Measurements from ENCODE around the gene ADGRV1.

ADGRV1 gene, protein sequence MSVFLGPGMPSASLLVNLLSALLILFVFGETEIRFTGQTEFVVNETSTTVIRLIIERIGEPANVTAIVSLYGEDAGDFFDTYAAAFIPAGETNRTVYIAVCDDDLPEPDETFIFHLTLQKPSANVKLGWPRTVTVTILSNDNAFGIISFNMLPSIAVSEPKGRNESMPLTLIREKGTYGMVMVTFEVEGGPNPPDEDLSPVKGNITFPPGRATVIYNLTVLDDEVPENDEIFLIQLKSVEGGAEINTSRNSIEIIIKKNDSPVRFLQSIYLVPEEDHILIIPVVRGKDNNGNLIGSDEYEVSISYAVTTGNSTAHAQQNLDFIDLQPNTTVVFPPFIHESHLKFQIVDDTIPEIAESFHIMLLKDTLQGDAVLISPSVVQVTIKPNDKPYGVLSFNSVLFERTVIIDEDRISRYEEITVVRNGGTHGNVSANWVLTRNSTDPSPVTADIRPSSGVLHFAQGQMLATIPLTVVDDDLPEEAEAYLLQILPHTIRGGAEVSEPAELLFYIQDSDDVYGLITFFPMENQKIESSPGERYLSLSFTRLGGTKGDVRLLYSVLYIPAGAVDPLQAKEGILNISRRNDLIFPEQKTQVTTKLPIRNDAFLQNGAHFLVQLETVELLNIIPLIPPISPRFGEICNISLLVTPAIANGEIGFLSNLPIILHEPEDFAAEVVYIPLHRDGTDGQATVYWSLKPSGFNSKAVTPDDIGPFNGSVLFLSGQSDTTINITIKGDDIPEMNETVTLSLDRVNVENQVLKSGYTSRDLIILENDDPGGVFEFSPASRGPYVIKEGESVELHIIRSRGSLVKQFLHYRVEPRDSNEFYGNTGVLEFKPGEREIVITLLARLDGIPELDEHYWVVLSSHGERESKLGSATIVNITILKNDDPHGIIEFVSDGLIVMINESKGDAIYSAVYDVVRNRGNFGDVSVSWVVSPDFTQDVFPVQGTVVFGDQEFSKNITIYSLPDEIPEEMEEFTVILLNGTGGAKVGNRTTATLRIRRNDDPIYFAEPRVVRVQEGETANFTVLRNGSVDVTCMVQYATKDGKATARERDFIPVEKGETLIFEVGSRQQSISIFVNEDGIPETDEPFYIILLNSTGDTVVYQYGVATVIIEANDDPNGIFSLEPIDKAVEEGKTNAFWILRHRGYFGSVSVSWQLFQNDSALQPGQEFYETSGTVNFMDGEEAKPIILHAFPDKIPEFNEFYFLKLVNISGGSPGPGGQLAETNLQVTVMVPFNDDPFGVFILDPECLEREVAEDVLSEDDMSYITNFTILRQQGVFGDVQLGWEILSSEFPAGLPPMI (N-terminal part only)
- total RNA-seq: 0.11 to 3.6 (median 0.79) reads per million in 9 experiments

- H3K4me3 Mint-ChIP-seq: peak within 1 kb of the TSS; percentile 61 to 62
- ATAC-seq (replicated peaks): peak; percentile 64
- H3K4me1 Mint-ChIP-seq (ENCODE audit: low read depth in 2 of 2): peaks cover 9% of the 10 kb centered on the region in 2 donors
- DNase-seq: no peak
- no peaks in the 10 kb centered on the region for H3K9me3 Mint-ChIP-seq
- no peak within 1 kb of the TSS for H3K27ac Mint-ChIP-seq
- H3K36me3 Mint-ChIP-seq (ENCODE audit: insufficient read depth): no peaks in the 10 kb centered on the region
- peaks cover 70 to 74% of the 10 kb centered on the region in 2 donors for H3K27me3 Mint-ChIP-seq
These were observed at the start of gene ADGRV1 for GRCh38 chr5:90558344-90559192. Gene ADGRV1, plus strand, starts transcription at chr5:90558797. Its CDS starts 99 bp downstream, at chr5:90558896.

- H3K4me3 Mint-ChIP-seq: no peak overlapping the region
- H3K9me3 Mint-ChIP-seq: no peaks in the 10 kb centered on the region
- H3K36me3 Mint-ChIP-seq (ENCODE audit: insufficient read depth): peaks cover 10% of the 10 kb centered on the region
These were observed 48.2 kb upstream of the ADGRV1 start for GRCh38 chr5:90510438-90510837.

DNA sequence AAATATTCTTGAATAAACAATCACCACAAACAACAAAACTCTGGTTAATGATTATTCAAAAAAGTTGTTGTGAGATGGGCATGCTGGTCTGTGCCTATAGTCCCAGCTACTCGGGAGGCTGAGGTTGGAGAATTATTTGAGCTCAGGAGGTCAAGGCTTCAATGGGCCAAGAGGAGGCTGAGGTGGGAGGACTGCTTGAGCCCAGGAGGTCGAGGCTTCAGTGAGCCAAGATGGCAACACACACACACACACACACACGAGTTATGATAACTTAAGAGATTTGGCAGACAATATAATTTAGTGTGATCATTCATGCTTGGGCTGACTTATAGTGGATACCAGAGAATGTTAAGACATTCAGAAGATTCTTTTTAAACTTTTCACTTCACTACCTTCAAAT lies 44.1 kb upstream of the ADGRV1 start:
- no peaks in the 10 kb centered on the region for H3K27me3 Mint-ChIP-seq
- H3K9me3 Mint-ChIP-seq: no peaks in the 10 kb centered on the region
- ATAC-seq (replicated peaks): no peak
- no peak overlapping the region for H3K4me3 Mint-ChIP-seq
- peaks cover 31% of the 10 kb centered on the region for H3K36me3 Mint-ChIP-seq (ENCODE audit: insufficient read depth)
- H3K4me1 Mint-ChIP-seq (ENCODE audit: low read depth in 2 of 2): peaks cover 7 to 8% of the 10 kb centered on the region in 2 donors
- no peak for DNase-seq
- H3K27ac Mint-ChIP-seq: peak overlapping the region in 1 of 2 donors; percentile 27

More at GRCh38 chr5:90510438-90510837, 48.2 kb upstream of the ADGRV1 start:
- no peaks in the 10 kb centered on the region for H3K27me3 Mint-ChIP-seq
- no peak overlapping the region for H3K27ac Mint-ChIP-seq
- no peak for DNase-seq
- H3K4me1 Mint-ChIP-seq (ENCODE audit: low read depth in 2 of 2): no peaks in the 10 kb centered on the region
- ATAC-seq (replicated peaks): no peak

DNA sequence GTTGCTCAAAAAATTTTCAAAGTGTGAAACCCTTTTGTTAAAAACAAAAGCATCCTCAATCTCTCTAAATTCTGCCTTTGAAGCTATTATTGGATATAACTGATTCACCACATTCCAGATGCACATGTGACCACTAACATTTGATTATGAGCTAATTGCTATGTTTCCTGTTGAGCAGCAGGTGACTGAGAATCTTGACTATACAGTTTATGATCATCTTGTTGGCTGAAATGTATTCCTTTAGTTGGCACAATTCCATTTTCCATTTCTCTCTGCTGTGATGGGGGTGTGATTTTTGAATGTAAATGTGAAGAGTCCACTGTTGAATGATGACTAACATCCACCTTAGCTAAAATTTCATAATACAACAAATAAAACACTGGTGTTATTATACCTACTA lies 39.9 kb upstream of the ADGRV1 start:
- DNase-seq (no peak), ATAC-seq (replicated peaks) (no peak)
- Mint-ChIP-seq H3K27me3 (no peaks in the 10 kb centered on the region), H3K36me3 (ENCODE audit: insufficient read depth) (peaks cover 58% of the 10 kb centered on the region), H3K27ac (no peak overlapping the region), H3K9me3 (no peaks in the 10 kb centered on the region), H3K4me3 (no peak overlapping the region), H3K4me1 (ENCODE audit: low read depth in 2 of 2) (peaks cover 20% of the 10 kb centered on the region in 2 donors)

- Mint-ChIP-seq H3K4me3 (no peak overlapping the region), H3K9me3 (no peaks in the 10 kb centered on the region), H3K36me3 (ENCODE audit: insufficient read depth) (peaks cover 62% of the 10 kb centered on the region), H3K27ac (peak overlapping the region in 1 of 2 donors; percentile 64), H3K4me1 (ENCODE audit: low read depth in 2 of 2) (peaks cover 20 to 24% of the 10 kb centered on the region in 2 donors), H3K27me3 (no peaks in the 10 kb centered on the region)
- DNase-seq (no peak), ATAC-seq (replicated peaks) (no peak)
These were observed 39.5 kb upstream of the ADGRV1 start for GRCh38 chr5:90519081-90519480.

- peak; percentile 18 for ATAC-seq (replicated peaks)
These were observed 29.9 kb upstream of the ADGRV1 start for GRCh38 chr5:90528601-90529193.

DNA sequence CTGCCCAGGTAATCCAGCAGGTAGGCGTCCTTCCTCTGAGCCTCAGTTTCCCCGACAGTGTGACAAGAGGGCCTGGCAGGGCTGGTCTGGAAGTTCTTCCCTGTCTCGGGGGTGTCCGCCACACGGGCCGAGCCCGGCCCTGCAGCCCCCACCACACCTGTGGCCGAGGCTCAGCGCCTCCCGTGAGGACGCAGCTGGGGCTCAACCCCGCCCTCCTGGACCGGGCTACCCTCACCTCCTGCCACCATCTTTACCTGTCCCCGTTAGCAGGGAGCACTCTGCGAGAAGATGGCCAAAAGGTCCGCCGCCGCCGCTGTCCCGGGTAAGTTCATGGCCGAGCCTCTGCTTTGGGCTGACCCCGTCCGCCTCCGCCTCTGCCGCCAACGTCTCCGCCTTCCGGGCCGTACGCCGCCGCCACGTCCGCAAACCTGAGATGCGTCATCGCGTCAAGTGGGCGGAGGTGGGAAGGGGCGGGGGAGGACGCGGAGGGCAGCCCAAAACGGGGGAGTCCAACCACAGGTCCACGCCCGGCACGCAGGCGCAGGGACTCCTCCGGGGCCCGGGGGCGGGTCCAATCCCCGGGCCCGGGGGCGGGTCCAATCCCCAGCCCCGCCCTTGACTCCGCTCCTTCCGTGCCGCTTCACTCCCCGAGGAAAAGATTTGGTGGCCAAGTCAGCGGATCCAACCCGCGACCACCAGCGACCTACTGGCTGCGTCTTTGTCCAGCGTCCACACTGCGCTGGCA lies 29.2 kb upstream of the ADGRV1 start, which contains the start of gene LYSMD3:
Gene LYSMD3, minus strand, starts transcription at position 391 of the 745 bp plus-strand sequence. CDS start 4,295 bp downstream, outside the sequence.
- Mint-ChIP-seq H3K9me3 (no peaks in the 10 kb centered on the region), H3K4me1 (ENCODE audit: low read depth in 2 of 2) (peaks cover 21 to 31% of the 10 kb centered on the region in 2 donors), H3K4me3 (peak within 1 kb of the TSS; percentile 91 to 94), H3K27me3 (peaks cover 21% of the 10 kb centered on the region in 2 donors), H3K27ac (peak within 1 kb of the TSS; percentile 96 to 97), H3K36me3 (ENCODE audit: insufficient read depth) (peaks cover 28% of the 10 kb centered on the region)
- ATAC-seq (replicated peaks) (peak; percentile 83), DNase-seq (peak; percentile 95)

More at GRCh38 chr5:90528601-90529193, 29.9 kb upstream of the ADGRV1 start:
- H3K36me3 Mint-ChIP-seq (ENCODE audit: insufficient read depth): peaks cover 35% of the 10 kb centered on the region
- H3K4me1 Mint-ChIP-seq (ENCODE audit: low read depth in 2 of 2): peaks cover 21 to 35% of the 10 kb centered on the region in 2 donors
- peaks cover 15% of the 10 kb centered on the region in 2 donors for H3K27me3 Mint-ChIP-seq
- DNase-seq: peak in 2 of 3 experiments; percentile 1 to 21
- peak overlapping the region; percentile 96 to 97 for H3K27ac Mint-ChIP-seq
- H3K4me3 Mint-ChIP-seq: peak overlapping the region; percentile 91 to 94
- H3K9me3 Mint-ChIP-seq: no peaks in the 10 kb centered on the region

GRCh38 chr5:90529939-90530677 lies 28.5 kb upstream of the ADGRV1 start:
- Mint-ChIP-seq H3K4me1 (ENCODE audit: low read depth in 2 of 2) (peaks cover 20 to 29% of the 10 kb centered on the region in 2 donors), H3K9me3 (no peaks in the 10 kb centered on the region), H3K36me3 (ENCODE audit: insufficient read depth) (peaks cover 21% of the 10 kb centered on the region), H3K27me3 (peaks cover 25 to 27% of the 10 kb centered on the region in 2 donors), H3K27ac (peak overlapping the region; percentile 96 to 97), H3K4me3 (peak overlapping the region; percentile 91 to 94)
- DNase-seq (no peak), ATAC-seq (replicated peaks) (peak; percentile 64)

DNA sequence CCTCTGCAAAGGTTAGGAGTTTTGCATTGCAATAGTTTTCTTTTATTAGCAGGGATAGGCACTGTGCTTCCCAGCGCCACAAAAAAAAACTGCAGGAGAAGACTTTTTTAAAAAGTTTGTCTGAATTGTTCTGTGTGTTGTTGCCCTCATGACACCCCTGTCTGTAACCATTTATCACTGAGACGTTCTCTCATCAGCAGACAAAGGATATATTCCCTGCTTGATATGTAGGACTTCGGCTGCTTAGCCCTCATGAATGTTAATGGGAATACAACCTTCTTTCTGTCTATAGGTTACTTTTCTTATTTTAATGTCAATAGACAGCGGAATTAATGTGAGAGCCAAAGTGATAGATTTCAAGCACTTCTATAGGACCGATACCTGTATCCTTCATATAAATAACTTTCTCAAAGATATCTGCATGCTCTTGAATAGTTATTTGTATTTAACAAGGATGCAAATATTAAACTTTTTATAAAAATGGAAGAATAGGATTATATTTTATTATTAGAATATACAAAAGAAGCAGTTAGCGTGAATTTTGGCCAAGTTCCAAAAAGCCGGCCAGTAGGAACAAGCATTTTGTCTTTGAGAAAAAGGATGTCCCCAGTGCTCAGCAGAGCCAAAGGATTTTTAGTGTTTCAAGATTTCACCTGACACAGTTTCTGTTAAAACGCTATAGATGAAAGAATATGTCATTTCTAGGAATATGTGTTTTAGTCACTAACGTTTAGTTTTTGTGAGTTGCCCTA lies 27.7 kb upstream of the ADGRV1 start:
- H3K9me3 Mint-ChIP-seq: no peaks in the 10 kb centered on the region
- peaks cover 33 to 34% of the 10 kb centered on the region in 2 donors for H3K27me3 Mint-ChIP-seq
- H3K4me1 Mint-ChIP-seq (ENCODE audit: low read depth in 2 of 2): peaks cover 20 to 28% of the 10 kb centered on the region in 2 donors
- H3K4me3 Mint-ChIP-seq: peak overlapping the region in 1 of 2 donors; percentile 94
- ATAC-seq (replicated peaks) (no peak), DNase-seq (no peak)
- peaks cover 16% of the 10 kb centered on the region for H3K36me3 Mint-ChIP-seq (ENCODE audit: insufficient read depth)
- H3K27ac Mint-ChIP-seq: no peak overlapping the region

DNA sequence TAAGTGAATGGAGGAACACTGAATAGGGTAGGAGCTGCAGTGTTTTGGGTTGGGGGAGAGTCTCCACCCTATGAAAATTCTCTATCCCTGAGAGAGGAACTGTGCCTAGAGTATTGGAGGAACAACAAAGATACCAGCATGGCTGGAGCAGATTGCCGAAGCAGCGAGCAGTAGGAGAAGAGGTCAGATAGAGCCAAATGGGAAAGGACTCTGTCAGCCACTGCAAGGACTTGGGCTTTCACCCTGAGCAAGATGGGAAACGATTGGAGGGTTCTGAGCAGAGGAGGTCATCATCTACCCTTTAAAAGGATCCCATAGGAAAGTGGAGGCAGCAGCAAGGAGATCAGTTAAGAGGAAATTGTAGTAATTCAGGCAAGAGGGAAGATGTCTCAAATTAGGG lies 24.8 kb upstream of the ADGRV1 start:
- Mint-ChIP-seq H3K4me3 (no peak overlapping the region), H3K36me3 (ENCODE audit: insufficient read depth) (peaks cover 15% of the 10 kb centered on the region), H3K27ac (no peak overlapping the region), H3K9me3 (no peaks in the 10 kb centered on the region), H3K27me3 (peaks cover 35 to 39% of the 10 kb centered on the region in 2 donors), H3K4me1 (ENCODE audit: low read depth in 2 of 2) (peaks cover 2 to 3% of the 10 kb centered on the region in 2 donors)
- DNase-seq: no peak
- no peak for ATAC-seq (replicated peaks)

Data from effector memory CD8-positive, alpha-beta T cell (primary cell).